ENCODE results near the gene NUP62. TPM values are rescaled to one million over a fixed set of nuclear protein-coding genes. Genes with fewer than 3 reads are reported as not detected.
"Not testable (repeated sequence)": the region's sequence is repeated elsewhere in the genome, so short reads cannot be mapped to it uniquely, and the experiment has no call there.

NUP62 gene
- 100 to 1,000 TPM; 160 to 171 TPM for total RNA-seq

DNA sequence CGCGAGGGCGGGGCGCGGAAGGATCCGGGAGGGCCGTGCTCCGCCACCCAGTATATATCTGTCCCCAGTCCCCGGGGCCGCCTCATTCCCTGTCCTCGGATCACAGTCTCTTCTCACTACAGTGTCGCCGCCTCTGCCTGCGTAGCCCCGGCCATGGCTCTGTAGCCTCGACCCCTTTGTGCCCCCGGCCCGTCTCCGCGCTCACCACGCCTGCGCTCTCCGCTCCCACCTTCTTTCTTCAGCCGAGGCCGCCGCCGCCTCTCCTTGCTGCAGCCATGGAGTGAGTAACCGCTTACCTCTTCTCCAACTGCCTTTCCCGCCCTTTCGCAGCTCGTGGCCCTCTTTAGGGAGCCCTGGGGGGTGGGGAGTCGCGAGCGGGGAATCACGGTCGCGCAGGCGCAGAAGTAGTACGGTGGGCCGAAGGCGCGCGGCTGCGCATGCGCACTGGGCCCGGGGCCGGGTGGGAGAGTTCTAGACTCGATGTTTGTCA is at the start of gene NUP62, which contains the start of gene ATF5:
Gene NUP62, minus strand, starts transcription at position 384 of the 490 bp plus-strand sequence. CDS start 19,697 bp downstream, outside the sequence.
Gene ATF5, plus strand, starts transcription at position 85 of the 490 bp plus-strand sequence. CDS start 1,646 bp downstream, outside the sequence.
- Mint-ChIP-seq H3K9me3 (no peaks in the 10 kb centered on the region), H3K27ac (peak within 1 kb of the TSS; percentile 98), H3K36me3 (peaks cover 55% of the 10 kb centered on the region), H3K4me1 (ENCODE audit: low read depth) (peaks cover 72% of the 10 kb centered on the region), H3K4me3 (peak within 1 kb of the TSS; percentile 98), H3K27me3 (peaks cover 5% of the 10 kb centered on the region)
- POLR2A ChIA-PET: interaction anchor here (0.7 to 4.3 kb wide), 9 partner anchors 17 to 116 kb away, joined by 3 to 62 read pairs (median 8); partner anchors contain the start of genes AKT1S1, FUZ, IL4I1 and PTOV1
- CTCF ChIA-PET: interaction anchor here (1.1 to 1.6 kb wide), 5 partner anchors 8 to 96 kb away, joined by 5 to 7 read pairs (median 5); partner anchors contain the start of genes VRK3 and ZNF473
- peak; percentile 94 for DNase-seq
- intact Hi-C loops (cut with micrococcal nuclease): loop anchor here (1.0 to 5.0 kb wide), 5 partner anchors 18 to 163 kb away; partner anchors contain the start of genes FUZ and VRK3

DNA sequence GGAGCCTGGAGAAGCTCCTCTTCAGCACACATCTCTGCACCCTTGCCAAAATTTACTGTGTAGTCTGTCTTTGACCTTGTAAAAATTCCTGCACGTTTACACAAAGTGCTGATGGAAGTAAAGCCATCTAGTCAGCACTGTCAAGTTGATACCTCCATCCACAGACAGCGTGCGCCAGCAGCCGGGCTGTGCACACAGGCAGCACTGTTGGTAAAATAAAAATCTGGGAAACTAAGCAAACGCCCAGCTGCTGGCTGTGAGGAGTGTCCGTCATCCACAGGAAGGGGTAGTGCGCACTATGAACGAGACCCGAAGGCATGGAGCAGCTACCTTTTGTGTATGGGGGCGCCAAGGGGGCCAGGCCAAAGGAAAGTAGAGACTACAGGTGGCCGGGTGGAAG is 49.0 kb upstream of the NUP62 start:
- intact Hi-C loops (cut with micrococcal nuclease): no loop called here
- CTCF ChIA-PET: interaction anchor here (1.9 to 14.1 kb wide), 2 partner anchors 40 to 46 kb away, joined by 4 to 114 read pairs; no protein-coding TSS in a partner anchor

DNA sequence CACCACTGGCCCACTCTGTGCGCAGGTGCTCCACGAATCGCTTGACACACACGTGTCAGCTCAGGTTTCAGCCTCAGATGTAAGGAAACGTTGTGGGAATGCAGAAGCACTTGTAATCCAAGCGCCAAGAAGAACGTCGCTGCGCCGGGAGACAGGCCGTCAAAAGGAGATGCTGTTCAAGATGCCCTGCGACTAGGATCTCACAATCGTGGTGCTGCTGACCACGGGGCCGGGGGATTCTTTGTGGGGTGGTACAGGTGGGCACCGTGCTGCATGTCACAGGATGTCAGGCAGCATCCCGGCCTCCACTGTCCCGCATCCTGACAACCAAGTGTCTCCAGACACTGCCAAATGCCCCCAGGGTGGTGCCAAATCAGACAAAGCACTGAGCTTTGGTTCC is 48.6 kb upstream of the NUP62 start:
- Mint-ChIP-seq H3K4me3 (no peak overlapping the region), H3K9me3 (no peaks in the 10 kb centered on the region), H3K27ac (no peak overlapping the region), H3K4me1 (ENCODE audit: low read depth) (no peaks in the 10 kb centered on the region), H3K27me3 (no peaks in the 10 kb centered on the region), H3K36me3 (peaks cover 13% of the 10 kb centered on the region)
- ChIA-PET POLR2A (no interaction called here), CTCF (interaction anchor here (1.9 to 14.1 kb wide), 2 partner anchors 40 to 45 kb away, joined by 4 to 114 read pairs; no protein-coding TSS in a partner anchor)
- intact Hi-C loops (cut with micrococcal nuclease): no loop called here
- DNase-seq: no peak

More for the DNA sequence above, 49.0 kb upstream of the NUP62 start:
- DNase-seq: no peak
- no peaks in the 10 kb centered on the region for H3K4me1 Mint-ChIP-seq (ENCODE audit: low read depth)
- no peaks in the 10 kb centered on the region for H3K9me3 Mint-ChIP-seq
- H3K27ac Mint-ChIP-seq: no peak overlapping the region
- H3K36me3 Mint-ChIP-seq: peaks cover 13% of the 10 kb centered on the region
- POLR2A ChIA-PET: no interaction called here
- no peak overlapping the region for H3K4me3 Mint-ChIP-seq
- H3K27me3 Mint-ChIP-seq: no peaks in the 10 kb centered on the region

GRCh38 chr19:49977076-49977475 is 47.8 kb upstream of the NUP62 start:
- POLR2A ChIA-PET: no interaction called here
- Mint-ChIP-seq H3K36me3 (peaks cover 13% of the 10 kb centered on the region), H3K27ac (no peak overlapping the region), H3K4me1 (ENCODE audit: low read depth) (no peaks in the 10 kb centered on the region), H3K27me3 (no peaks in the 10 kb centered on the region), H3K4me3 (no peak overlapping the region), H3K9me3 (no peaks in the 10 kb centered on the region)
- CTCF ChIA-PET: interaction anchor here (0.6 to 14.1 kb wide), 3 partner anchors 39 to 253 kb away, joined by 3 to 114 read pairs (median 4); no protein-coding TSS in a partner anchor
- intact Hi-C loops (cut with micrococcal nuclease): no loop called here
- no peak for DNase-seq

GRCh38 chr19:49976496-49976895 is 47.2 kb upstream of the NUP62 start:
- Mint-ChIP-seq H3K36me3 (peaks cover 8% of the 10 kb centered on the region), H3K4me3 (no peak overlapping the region), H3K9me3 (no peaks in the 10 kb centered on the region), H3K4me1 (ENCODE audit: low read depth) (no peaks in the 10 kb centered on the region), H3K27me3 (no peaks in the 10 kb centered on the region), H3K27ac (no peak overlapping the region)
- intact Hi-C loops (cut with micrococcal nuclease): no loop called here
- DNase-seq: no peak
- CTCF ChIA-PET: interaction anchor here (14.1 kb wide), 1 partner anchor 38 kb away, joined by 114 read pairs; no protein-coding TSS in a partner anchor
- POLR2A ChIA-PET: no interaction called here

DNA sequence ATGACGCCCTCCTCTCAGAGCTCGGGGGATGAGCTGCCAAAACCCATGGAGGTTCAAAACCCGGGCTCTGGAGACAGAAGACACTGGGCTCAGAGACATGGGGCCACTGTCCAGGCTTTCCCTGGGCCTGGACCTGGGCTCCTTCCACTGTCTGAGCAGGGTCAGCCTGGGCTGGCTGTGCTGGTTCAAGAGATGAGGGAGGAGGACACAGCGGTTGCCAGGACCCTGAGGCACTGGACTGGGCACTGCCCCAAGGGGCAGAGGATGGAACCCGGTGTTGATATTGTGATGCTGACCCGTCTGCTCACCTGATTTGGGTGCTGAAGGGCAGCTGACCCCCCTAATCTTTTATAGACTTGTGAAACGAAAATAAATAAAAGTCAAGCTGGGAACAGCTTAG is 45.7 kb upstream of the NUP62 start:
- no peak for DNase-seq
- Mint-ChIP-seq H3K36me3 (peaks cover 7% of the 10 kb centered on the region), H3K4me3 (no peak overlapping the region), H3K9me3 (no peaks in the 10 kb centered on the region), H3K27me3 (no peaks in the 10 kb centered on the region), H3K4me1 (ENCODE audit: low read depth) (no peaks in the 10 kb centered on the region), H3K27ac (no peak overlapping the region)
- ChIA-PET POLR2A (no interaction called here), CTCF (interaction anchor here (14.1 kb wide), 1 partner anchor 37 kb away, joined by 114 read pairs; no protein-coding TSS in a partner anchor)
- intact Hi-C loops (cut with micrococcal nuclease): no loop called here

- H3K27me3 Mint-ChIP-seq: peaks cover 3% of the 10 kb centered on the region
- CTCF ChIA-PET: no interaction called here
- no peak for DNase-seq
- H3K4me3 Mint-ChIP-seq: no peak overlapping the region
- peaks cover 7% of the 10 kb centered on the region for H3K36me3 Mint-ChIP-seq
- no peaks in the 10 kb centered on the region for H3K4me1 Mint-ChIP-seq (ENCODE audit: low read depth)
- no peak overlapping the region for H3K27ac Mint-ChIP-seq
- POLR2A ChIA-PET: no interaction called here
- H3K9me3 Mint-ChIP-seq: no peaks in the 10 kb centered on the region
- intact Hi-C loops (cut with micrococcal nuclease): no loop called here
These were observed 44.7 kb upstream of the NUP62 start for GRCh38 chr19:49973987-49974386.

- Mint-ChIP-seq H3K4me1 (ENCODE audit: low read depth) (no peaks in the 10 kb centered on the region), H3K36me3 (peaks cover 7% of the 10 kb centered on the region), H3K27ac (no peak overlapping the region), H3K4me3 (no peak overlapping the region), H3K27me3 (peaks cover 9% of the 10 kb centered on the region), H3K9me3 (no peaks in the 10 kb centered on the region)
- POLR2A ChIA-PET: no interaction called here
- DNase-seq: no peak
- CTCF ChIA-PET: no interaction called here
- intact Hi-C loops (cut with micrococcal nuclease): no loop called here
These were observed 43.5 kb upstream of the NUP62 start for GRCh38 chr19:49972841-49973240.

GRCh38 chr19:49971991-49972411 is 42.7 kb upstream of the NUP62 start:
- Mint-ChIP-seq H3K27me3 (peaks cover 9% of the 10 kb centered on the region), H3K4me1 (ENCODE audit: low read depth) (no peaks in the 10 kb centered on the region), H3K4me3 (no peak overlapping the region), H3K36me3 (peaks cover 6% of the 10 kb centered on the region), H3K27ac (no peak overlapping the region), H3K9me3 (no peaks in the 10 kb centered on the region)
- no peak for DNase-seq
- ChIA-PET POLR2A (no interaction called here), CTCF (no interaction called here)
- intact Hi-C loops (cut with micrococcal nuclease): no loop called here

DNA sequence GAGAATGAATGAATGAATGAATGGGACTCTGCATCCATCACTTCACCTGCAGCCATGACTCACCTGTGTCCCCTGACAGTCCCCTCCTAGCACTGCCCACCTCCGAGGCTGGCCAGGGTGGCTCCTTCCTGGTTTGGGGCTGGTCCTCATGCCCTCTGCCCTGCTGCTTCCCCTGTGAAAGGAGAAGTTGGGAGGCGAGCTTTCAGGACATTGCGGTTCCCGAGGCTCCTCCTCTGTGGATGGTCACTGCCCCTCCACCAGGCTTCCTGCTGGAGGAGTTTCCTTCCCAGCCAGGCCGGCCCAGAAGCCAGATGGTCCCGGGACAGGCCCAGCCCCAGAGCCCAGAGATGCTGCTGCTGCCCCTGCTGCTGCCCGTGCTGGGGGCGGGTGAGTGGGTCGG is 40.1 kb upstream of the NUP62 start:
- H3K27ac Mint-ChIP-seq; H3K36me3 Mint-ChIP-seq; POLR2A ChIA-PET; H3K4me3 Mint-ChIP-seq; DNase-seq; intact Hi-C loops (cut with micrococcal nuclease); H3K9me3 Mint-ChIP-seq; CTCF ChIA-PET; H3K4me1 Mint-ChIP-seq (ENCODE audit: low read depth): not testable (repeated sequence)
- peaks cover 12% of the 10 kb centered on the region for H3K27me3 Mint-ChIP-seq

DNA sequence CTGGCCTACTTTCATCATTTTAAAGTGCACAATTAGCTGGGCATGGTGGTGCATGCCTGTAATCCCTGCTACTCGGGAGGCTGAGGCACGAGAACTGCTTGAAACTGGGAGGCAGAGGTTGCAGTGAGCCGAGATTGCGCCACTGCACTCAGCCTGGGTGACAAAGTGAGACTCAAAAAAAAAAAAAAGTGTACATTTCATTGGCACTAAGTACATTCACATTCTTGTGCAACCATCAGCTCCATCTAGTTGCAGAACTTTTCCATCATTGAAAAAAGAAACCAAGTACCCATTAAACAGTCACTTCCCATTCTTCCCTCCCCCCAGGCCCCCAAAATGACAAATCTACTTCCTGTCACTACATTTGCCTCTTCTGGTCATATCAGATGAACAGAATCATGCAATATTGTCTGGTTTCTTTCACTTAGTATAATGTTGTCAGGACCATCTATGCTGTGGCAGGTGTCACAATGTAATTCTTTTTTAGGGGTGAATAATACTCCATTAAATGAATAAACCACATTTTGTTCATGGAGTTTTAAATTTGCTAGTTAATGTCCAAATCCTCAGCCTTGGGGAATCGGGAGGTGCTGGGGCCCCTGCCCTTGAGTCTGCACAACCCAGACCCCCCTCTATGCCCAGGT is 39.1 kb upstream of the NUP62 start:
- Mint-ChIP-seq H3K36me3 (no peaks in the 10 kb centered on the region), H3K27me3 (peaks cover 13% of the 10 kb centered on the region), H3K9me3 (no peaks in the 10 kb centered on the region), H3K27ac (no peak overlapping the region), H3K4me1 (ENCODE audit: low read depth) (no peaks in the 10 kb centered on the region), H3K4me3 (no peak overlapping the region)
- ChIA-PET CTCF (interaction anchor here (0.6 kb wide), 1 partner anchor 49 kb away, joined by 3 read pairs; no protein-coding TSS in a partner anchor), POLR2A (no interaction called here)
- no peak for DNase-seq
- intact Hi-C loops (cut with micrococcal nuclease): no loop called here

- DNase-seq; POLR2A ChIA-PET; CTCF ChIA-PET; H3K27ac Mint-ChIP-seq; H3K9me3 Mint-ChIP-seq; intact Hi-C loops (cut with micrococcal nuclease); H3K36me3 Mint-ChIP-seq; H3K27me3 Mint-ChIP-seq; H3K4me3 Mint-ChIP-seq; H3K4me1 Mint-ChIP-seq (ENCODE audit: low read depth): not testable (repeated sequence)
These were observed 31.7 kb upstream of the NUP62 start, which contains the start of gene SIGLEC11 for GRCh38 chr19:49960980-49961379. SIGLEC11 (minus strand) TSS chr19:49961172; CDS start chr19:49961081, 91 bp downstream.

Data from activated CD4-positive, alpha-beta memory T cell treated with anti-CD3 and anti-CD28 coated beads for 36 hours (primary cell).